ENCODE results near the gene CREG1.

CREG1 gene

DNA sequence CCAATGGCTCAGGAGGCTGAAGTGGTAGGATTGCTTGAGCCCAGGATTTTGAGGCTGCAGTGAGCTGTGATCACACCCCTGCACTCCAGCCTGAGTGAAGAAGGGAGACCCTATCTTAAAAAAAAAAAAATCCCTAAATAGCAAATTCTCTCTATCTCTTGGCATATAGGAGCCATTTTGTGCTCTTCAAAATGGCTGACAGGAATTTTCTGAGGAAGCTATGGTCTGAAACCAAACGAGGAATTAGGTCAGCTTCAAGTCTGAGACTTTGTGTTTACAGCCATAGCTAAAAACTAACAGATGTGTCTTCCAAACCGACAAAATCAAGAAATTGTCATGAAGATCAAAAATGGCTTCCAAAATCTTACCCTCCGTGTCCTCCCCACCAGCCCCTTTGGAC, 45.8 kb downstream of the CREG1 start:
- FAIRE-seq = no peak
- DNase-seq (ENCODE audit: low spot score) = no peak

DNA sequence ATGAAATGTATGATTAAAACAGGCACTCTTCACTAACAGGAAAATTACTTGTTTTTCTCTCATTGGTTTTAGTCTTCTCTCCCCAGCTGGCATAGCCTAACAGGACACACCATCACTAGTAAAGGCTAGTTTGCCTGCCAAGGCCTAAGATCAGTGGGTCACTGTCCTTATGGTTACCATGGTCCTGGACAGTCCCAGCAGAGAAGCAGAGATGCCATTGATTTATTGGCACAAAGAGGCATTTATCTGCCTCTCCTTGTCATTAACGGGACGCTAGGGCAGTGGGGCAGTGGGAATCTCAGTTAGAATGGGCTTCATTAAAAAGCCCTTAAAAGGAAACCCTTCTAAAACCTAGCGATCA, 49.1 kb downstream of the CREG1 start:
- FAIRE-seq (no peak), DNase-seq (ENCODE audit: low spot score) (no peak)

DNA sequence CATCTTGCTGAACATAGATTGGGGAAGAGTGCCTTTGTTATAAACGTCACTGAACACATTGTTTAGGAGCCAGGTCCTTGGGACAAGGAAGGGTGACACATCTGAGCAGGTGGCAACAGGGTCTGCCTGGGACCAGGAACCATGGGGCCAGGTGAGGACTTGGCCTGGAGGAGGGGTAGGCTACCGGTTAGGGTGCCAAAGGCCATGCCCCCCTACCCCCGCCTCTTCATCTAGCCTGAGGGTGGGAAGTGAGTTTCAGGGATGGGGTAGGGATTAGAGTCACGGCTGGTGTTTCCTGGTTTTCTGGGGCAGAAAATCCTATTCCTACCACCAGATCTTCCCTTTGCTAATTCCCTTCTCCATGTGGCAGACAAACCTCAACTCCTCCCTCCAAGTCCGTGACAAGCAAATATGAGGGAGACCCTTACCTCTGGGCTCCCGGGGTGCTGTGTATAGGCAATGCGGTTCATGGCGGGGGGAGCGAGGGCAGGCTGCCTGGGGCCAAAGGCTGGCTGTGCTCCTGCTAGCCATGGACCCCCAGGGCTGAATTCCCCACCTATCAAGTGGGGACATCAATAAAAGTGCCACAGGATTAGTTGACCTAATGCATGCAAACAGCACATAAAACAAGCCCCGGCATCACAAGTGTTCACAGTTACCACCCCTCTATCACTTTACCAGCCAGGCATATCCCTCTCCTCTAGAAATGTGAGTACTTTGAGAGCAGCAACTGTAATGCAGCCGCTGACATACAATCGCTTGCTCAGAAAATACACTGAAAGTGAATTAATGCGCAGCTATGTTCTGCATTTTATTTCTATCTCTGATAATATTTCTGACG, 49.7 kb downstream of the CREG1 start:
- FAIRE-seq = no peak
- DNase-seq (ENCODE audit: low spot score) = no peak

DNA sequence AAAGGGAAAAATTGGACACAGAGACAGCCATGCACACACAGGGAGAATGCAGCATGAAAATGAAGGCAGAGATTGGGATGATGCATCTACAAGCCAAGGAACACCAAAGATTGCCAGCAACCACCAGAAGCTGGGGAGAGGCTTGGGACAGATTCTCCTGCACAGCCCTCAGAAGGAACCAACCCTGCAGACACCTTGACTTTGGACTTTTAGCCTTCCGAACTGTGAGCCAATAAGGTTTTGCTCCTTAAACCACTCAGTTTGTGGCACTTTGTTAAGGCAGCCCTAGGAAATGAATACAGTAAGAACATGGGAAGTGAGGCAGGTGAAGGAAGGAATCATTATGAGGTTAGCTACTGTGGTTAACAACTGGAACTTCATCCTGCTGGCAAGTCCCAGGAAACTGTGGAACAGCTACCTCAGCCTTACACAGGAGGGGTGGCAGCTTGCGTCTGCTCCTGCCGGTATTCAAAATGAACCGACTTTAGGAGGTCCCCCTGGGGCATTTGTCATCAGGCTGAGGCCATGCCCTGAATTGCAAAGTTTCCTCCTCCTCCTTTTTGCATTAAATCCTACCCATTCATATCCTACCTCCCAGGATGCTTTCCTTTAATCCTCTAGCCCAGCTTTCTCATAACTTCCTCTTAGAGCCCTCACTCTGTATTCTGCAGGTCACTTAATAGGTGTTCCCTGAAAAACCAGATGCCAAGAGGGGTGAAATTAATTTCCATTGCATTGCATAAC, 50.7 kb downstream of the CREG1 start:
- DNase-seq (ENCODE audit: low spot score) = no peak
- FAIRE-seq = no peak

DNA sequence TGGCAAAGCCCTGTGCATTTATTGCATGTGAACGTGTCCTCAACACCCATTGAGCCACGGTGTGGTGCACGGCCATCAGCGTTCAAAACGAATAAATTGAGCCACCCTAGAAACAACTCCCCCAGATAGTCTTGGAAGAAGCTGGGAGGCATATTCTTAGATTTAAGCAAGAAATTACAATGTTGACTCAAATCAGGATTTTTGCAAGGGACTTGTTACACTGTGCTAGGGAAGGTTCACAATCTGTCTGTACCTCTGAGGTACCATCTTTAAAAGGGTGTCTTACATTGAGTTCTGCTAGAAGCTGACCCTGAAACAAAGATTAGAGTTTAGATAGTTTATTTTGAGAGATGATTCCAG, 51.4 kb downstream of the CREG1 start:
- no peak for FAIRE-seq

DNA sequence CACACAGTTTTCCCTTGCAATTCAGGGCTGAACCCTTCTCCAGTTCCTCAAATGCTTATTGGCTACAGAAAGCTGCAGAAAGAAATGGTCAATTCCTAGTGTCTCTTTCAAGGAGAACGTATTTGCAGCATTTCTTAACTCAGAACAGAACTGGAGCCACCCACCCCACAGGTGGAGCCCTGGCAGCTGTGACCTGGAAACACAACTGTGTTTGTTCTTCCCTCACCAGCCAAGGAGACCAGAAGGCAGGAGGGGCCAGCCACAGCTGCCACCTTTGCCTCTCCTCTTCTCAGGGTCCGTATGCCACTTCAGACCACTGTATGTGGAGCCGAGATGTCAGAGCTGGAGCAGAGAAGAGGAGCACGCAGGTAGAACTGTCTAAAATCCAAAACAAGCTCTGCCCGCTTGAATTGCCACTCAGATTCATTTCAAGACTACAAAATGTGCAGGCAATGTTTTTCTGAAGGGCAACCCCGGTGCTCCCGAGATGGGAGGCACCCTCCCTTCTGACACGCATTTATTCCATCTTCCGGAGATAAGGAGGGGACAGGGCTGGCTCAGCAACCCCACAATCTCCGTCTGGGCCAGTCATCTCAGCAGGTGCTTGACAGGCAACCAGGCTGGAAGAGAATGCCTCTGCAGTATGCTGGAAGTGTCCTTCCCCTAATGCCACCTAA, 51.9 kb downstream of the CREG1 start:
- no peak for FAIRE-seq
- DNase-seq (ENCODE audit: low spot score) = no peak

More for the DNA sequence above, 51.4 kb downstream of the CREG1 start:
- no peak for DNase-seq (ENCODE audit: low spot score)

DNA sequence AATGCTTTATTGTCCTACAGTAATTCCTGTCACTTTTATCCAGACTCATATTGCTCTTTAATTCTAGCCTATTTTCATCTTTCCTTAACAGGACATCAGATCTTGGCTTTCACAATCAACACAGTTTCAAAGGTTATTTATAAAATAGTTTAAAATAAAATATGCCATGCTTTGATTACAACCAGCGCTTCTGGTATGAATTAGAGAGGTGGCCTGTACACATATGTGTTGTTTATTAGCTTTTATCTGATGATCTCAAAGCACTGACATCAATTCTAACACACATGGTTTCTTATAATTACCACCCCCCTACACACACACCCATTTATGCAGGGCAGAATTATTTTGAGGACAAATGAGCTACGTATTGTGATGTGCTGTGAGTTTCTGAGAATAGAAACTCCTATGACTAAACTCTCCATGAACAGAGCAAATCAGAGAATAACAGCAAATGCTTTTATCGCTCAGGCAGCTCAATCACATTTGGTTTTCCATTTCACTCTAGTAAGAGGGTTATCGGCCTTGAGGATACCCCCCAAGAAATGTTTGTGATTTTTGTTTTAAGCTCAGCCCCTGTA, 53.2 kb downstream of the CREG1 start:
- FAIRE-seq = no peak
- no peak for DNase-seq (ENCODE audit: low spot score)

DNA sequence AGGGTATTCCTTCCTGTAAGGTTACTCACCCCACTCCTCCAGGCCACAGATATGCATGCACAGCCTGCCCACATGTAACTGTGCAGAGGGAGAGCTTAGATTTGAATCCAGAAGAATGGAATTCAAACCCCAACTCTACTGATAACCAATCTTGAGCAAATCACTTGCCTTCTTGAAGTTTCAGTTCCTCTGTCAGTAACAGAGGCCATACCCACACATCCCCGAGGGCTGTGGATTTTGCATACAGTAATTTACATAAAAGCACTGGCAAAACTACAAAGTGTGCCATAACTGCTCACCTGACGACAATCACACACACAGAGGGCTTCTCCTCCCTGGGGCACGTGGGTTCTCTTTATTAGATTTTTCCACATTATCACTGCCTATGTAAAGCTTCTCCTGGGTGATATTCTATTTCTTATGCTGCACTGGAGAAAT, 53.9 kb downstream of the CREG1 start:
- FAIRE-seq = no peak

DNA sequence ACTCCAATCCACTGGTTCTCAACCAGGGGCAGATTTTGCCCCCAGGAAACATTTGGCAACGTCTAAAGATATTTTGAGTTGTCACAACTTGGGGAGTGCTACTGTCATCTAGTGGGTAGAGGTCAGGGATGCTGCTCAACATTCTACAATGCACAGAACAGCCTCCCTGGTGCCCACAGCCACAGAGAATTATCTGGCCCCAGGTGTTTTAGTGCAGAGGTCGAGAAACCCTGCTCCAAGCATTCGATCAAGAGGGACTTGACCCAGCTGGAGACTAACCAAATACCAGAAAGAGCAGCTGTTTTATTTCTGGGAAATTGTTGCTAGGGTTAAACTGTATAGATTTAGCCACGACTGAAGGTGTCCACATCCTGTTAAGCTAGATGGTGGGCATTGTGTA, 54.5 kb downstream of the CREG1 start:
- no peak for DNase-seq (ENCODE audit: low spot score)
- no peak for FAIRE-seq

More for the DNA sequence above, 53.9 kb downstream of the CREG1 start:
- DNase-seq (ENCODE audit: low spot score) = no peak

DNA sequence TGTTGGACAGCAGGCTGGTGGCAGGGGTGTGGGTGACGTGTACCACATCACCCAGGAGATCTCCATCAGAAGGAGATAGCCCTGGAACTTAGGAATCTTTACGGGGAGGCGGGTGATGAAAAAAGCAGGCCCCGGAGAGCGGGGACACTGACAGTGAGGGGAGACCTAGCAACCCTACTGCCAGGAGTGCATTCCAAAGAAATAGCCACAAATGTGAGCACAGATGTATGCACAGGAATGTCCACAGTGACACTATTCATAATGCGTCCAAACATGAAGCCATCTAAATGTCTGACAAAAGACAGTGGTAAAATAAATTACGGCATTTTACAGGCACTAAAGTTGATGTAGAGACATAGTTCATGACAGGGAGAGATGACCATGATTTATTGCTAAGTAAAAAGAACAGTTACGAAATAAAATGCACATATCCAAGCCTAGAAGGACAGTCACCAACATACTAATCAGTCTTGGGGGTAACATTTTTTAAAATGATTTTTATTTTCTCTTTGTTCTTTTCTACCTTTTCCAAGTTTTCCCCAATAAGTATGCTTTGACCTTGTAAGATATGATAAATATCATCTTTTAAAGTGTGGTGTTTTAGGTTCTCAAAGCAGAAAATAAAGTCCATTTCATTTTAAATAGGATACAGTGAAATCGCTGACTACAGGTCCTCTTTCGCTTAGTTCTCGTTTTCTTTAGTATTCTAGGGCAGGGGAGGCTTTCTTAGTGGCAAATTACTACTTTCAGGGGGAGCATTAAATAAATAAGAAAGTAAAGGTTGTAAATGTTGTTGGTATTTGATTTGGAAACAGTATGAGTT, 56.6 kb downstream of the CREG1 start:
- DNase-seq (ENCODE audit: low spot score) = no peak
- FAIRE-seq = no peak

DNA sequence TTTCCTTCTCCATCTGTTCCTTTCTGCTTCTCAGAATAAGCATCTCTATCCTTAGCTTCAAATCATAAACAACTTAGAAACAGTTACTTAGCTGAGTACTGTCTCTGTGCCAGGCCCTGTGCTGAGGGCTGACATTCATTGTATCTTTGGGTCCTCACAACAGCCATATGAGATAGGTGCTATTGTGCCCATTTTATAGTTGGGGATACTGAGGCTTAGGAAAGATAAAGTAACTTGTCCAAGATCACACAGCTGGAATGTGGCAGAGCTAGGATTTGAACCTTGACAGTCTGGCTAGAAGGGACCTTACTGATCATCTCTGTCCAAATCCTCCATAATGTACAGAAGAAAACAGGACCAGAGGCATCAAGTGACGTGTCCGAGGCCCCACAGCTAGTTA, 60.2 kb downstream of the CREG1 start:
- DNase-seq (ENCODE audit: low spot score) (no peak), FAIRE-seq (no peak)

DNA sequence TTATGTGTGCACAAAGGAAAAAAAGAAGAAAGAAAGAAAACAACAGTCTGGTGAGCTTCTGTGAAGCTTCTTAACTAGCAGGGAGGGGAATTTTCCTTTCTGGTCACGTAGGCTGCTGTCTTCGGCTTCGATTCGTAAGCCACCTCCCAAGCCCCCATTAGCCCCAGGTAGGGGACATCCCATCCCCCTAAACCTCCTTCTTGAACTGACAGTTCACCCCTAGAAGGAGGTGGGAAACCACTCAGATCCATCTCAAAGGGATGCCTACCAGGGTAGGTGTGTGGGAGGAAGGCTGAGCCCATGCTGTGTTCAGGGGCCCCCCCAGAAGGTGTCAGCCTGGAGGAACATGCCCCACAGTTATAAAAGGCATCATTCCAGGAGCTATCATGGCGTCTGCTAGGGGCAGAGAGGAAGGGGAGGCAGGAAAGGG, 61.1 kb downstream of the CREG1 start:
- DNase-seq (ENCODE audit: low spot score) (no peak), FAIRE-seq (no peak)

DNA sequence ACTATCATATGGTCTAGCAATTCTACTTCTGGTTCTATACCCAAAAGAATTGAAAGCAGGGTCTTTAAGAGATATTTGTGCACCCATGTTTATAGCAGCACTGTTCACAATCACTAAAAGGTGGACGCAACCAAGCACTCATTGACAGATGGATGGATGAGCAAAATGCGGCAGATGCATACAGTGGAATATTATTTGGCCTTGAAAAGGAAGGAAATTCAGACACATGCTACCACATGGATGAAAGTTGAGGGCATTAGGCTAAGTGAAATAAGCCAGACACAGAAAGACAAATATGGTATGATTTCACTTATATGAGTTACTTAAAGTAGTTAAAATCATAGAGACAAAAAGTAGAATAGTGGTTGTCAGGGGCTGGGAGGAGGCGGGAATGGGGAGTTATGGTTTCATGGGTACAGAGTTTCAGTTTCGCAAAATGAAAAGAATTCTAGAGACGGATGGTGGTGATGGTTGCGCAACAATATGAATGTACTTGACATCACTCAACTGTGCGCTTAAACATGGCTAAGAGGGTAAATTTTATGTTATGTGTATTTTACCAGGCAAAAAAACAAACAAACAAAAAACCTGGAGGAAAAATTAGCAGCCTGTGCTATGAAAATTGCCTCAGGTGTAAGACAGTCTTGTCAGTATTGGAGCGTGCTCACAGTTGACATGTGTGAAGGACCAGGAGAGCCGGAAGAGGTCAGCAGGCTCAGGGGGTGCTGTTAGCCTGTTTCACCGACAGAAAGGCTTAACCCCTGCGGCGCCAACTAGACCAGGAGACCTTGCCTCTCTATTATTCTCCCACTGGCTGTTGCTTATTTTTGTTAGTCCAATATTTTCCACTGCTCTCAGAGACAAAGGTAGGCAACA, 61.7 kb downstream of the CREG1 start:
- no peak for FAIRE-seq
- DNase-seq (ENCODE audit: low spot score) = no peak

Measured in urothelium cell line (cell line).